Germinal center (tissue), 1 donor: ENCODE results near the gene POGZ.
"Not testable (repeated sequence)": the region's sequence is repeated elsewhere in the genome, so short reads cannot be mapped to it uniquely, and the experiment has no call there.

ENCODE experiments used
- DNase-seq: peaks from one replicate; pipeline ENCODE4 v3.0.0; 2012; ENCODE audit warnings: mixed read lengths, low spot score

Gene POGZ

GRCh38 chr1:151419819-151420218 is 39.5 kb downstream of the POGZ start:
- DNase-seq: no peak

DNA sequence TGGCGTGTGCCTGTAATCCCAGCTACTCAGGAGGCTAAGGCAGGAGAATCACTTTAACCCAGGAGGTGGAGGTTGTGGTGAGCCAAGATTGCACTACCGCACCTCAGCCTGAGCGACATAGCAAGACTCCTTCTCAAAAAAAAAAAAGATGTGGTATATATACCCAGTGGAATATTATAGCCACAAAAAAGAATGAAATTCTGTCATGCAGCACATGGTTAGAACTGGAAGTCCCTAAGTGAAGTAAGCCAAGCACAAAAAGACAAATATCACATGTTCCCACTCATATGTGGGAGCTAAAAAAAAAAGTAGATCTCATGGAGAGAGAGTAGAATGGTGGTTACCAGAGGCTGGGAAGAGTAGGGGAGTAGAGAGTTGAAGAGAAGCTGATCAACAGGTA is 41.2 kb downstream of the POGZ start:
- no peak for DNase-seq

- DNase-seq: no peak
These were observed 43.1 kb downstream of the POGZ start for GRCh38 chr1:151416231-151416630.

GRCh38 chr1:151411884-151412283 is 47.4 kb downstream of the POGZ start:
- DNase-seq: no peak

GRCh38 chr1:151408891-151409290 is 50.4 kb downstream of the POGZ start:
- DNase-seq: no peak

- no peak for DNase-seq
These were observed 52.0 kb downstream of the POGZ start for GRCh38 chr1:151407304-151407703.

DNA sequence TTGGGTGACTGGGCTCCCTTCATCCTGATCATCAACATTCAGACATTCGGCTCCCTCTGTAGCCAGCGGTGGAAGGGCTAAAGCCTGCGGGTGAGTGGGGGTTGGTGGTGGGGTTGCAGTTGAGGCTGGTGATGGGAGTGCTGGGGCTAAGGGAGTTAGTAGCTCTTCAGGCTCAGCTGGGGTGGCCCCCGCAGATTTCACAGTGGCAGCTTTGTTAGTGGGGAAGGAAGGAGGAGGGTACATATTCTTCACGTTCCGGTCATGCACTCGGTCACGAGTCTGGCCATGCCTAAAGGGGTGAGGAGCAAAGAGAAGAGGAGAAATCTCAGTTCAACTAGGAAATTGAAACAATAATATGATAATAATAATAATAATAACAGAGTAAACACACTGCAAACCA is 53.1 kb downstream of the POGZ start:
- no peak for DNase-seq

GRCh38 chr1:151405187-151405951 is 53.9 kb downstream of the POGZ start:
- no peak for DNase-seq

GRCh38 chr1:151403612-151404011 is 55.7 kb downstream of the POGZ start:
- no peak for DNase-seq

DNA sequence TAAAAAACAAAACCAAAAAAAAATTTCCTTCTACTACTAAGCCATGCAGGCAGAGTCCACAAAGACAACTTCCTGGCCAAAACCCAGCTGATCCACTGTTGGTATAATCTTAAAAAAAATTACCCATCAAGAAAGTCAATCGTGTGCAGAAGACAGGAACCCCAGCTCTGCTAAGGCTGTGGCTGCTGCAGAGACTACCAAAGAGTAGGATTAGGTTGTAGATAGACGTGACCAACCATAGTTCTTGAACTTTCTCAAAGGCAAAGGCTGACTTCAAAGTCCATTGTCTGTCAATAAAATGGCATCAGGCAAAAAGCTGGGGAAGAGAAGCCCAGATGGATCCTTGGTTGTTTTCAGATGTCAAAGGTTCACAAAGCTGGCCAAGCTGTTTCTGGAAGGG is 56.5 kb downstream of the POGZ start:
- no peak for DNase-seq

GRCh38 chr1:151401860-151402259 is 57.4 kb downstream of the POGZ start:
- no peak for DNase-seq

DNA sequence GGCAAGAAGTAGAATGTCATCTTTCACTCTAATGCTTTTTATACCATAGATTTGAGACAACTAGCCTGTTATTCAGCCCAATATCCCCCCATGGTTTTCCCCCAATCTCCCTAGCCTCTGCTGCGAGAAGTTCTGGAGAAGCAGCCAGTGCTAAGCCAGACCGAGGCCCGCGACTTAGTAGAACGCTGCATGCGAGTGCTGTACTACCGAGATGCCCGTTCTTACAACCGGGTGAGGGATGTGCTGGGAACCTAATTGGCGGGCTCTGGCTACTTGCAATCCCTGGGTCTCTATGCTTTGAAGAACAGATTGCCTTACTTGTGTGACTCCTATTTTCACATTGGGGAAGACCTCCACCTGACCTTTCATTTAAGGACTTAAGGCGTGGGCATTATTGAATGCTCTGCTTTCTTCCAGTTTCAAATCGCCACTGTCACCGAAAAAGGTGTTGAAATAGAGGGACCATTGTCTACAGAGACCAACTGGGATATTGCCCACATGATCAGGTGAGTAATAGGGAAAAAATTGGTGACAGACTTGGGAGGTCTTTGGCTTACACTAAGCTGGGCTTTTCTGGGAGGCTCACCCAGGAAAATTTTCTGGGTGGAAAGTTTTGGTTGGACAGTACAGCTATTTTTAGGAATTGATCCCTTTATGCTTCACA is 58.0 kb downstream of the POGZ start:
- no peak for DNase-seq

GRCh38 chr1:151399324-151400171 is 59.7 kb downstream of the POGZ start, which contains the start of gene PSMB4:
Gene PSMB4 (plus strand): TSS chr1:151399573. CDS start chr1:151399588, 15 bp downstream.
- DNase-seq: peak; percentile 85

- DNase-seq: not testable (repeated sequence)
These were observed 63.0 kb downstream of the POGZ start for GRCh38 chr1:151396265-151396664.

DNA sequence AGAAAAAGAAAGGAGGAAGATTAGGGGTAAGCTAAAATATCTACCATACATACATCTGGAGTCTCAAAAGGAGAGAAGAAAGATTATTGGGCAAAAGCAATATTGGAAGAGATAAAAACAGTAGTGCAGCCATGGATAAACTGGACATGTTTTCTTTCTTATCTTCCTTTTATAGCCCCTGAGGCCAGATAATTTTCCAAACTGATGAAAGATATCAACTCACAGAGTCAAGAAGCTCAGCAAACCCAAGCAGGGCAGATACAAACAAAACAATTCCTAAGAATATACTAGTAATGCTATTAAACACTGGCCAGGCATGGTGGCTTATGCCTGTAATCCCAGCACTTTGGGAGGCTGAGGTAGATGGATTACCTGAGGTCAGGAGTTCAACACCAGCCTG is 65.7 kb downstream of the POGZ start:
- no peak for DNase-seq

- DNase-seq: no peak
These were observed 68.2 kb downstream of the POGZ start for GRCh38 chr1:151391079-151391563.

GRCh38 chr1:151390221-151391078 is 68.8 kb downstream of the POGZ start:
- DNase-seq: not testable (repeated sequence)

DNA sequence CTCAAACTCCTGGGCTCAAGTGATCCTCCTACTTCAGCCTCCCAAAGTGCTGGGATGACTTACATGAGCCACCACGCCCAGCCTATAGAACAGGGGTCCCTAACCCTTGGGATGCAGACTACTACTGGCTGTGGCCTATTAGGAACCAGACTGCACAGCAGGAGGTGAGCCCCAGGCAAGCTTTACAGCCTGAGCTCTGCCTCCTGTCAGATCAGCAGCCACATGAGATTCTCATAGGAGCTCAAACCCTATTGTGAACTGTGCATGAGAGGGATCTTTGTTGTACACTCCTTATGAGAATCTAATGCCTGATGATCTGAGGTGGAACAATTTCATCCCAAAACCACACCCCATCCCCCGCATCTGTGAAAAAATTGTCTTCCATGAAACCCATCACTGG is 73.3 kb downstream of the POGZ start:
- no peak for DNase-seq

DNA sequence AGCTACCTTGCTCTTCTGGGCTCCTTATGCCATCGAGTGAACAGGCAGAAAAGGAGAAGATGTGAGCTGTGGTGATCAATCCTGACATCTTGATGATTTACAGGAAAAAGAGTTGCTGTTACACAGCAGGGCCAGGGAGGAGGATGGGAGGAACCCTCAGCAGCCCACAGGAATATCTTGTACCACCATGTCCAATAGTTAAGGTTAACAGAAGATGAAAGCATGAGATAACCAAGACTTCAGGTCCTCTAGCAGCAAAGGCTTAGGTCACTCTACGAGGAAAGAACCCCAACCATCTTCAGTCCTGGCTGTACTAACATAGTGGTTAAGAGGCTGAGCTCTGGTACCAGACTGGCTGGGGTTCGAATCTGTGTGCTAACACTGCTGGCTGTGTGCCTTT is 74.7 kb downstream of the POGZ start:
- no peak for DNase-seq

DNA sequence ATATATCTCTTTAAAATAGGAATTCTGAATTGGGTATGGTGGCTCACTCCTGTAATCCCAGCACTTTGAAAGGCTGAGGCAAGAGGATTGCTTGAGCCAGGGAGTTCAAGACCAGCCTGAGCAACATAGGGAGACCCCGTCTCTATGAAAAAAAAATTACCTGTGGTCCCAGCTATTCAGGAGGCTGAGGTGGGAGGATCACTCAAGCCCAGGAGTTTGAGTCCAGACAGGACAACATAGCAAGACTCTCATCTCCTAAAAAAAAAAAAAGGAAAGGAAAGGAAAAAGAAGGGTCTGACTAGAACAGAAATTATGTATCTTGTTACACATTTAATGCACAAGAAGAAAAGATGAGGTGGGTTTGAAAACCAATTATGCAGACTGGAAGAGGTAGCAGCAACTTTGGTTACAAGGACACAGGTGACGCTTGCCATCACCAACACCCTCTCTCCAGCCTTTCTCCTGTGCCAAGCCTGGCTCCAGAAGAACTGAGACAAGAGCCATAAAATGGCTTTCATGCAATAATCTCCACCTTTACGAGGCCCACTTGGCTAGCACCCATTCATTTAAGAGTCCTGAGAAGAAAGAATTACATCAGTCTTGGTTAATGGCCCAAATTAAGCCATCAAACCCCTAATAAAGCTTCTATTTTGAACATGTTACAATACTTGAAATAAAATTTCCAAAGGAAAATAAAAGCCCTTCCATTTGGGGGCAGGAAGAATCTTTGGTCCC is 82.0 kb downstream of the POGZ start:
- no peak for DNase-seq

GRCh38 chr1:151373196-151373595 is 86.1 kb downstream of the POGZ start:
- DNase-seq: no peak
